K562 (cell line): ENCODE results near the gene PTPRM. TPM values are rescaled to one million over a fixed set of nuclear protein-coding genes. Genes with fewer than 3 reads are reported as not detected.

Experiments used
- EHMT2 ChIP-seq: fragments of 450-650 bp; IDR thresholded peaks from 2 replicates; pipeline ENCODE4 v1.6.1; 2018; ENCODE audit warnings: antibody characterized with exemption
- POLR3A ChIP-seq: IDR thresholded peaks from 2 replicates; pipeline ENCODE4 v1.6.1; 2011; ENCODE audit warnings: borderline replicate concordance, mild to moderate bottlenecking, moderate library complexity; ENCODE audit not compliant: insufficient read length, insufficient read depth; ENCODE audit errors: extremely low read depth
- WHSC1 ChIP-seq: IDR thresholded peaks from one replicate; pipeline ENCODE4 v1.6.1; 2012; ENCODE audit warnings: low read length, control low read depth, inconsistent platforms
- ZNF561 ChIP-seq: fragments of 450-650 bp; formaldehyde crosslinking; conservative IDR thresholded peaks from 2 replicates; pipeline ENCODE4 v1.4.0; 2020; ENCODE audit warnings: mild to moderate bottlenecking, moderate library complexity
- polyA plus RNA-seq, 8 experiments: library from polyadenylated mRNA; depleted of rRNA in 4 of 8; stranded (reverse) in 5 of 8; unstranded in 3 of 8; fragments of >200 nt; fragmentation: Nextera tagmentation in 2 of 8; fragmentation: Illumina TruSeq in 1 of 8; extraction: Ambion mirVana in 2 of 8; extraction: Trizol in 1 of 8; gene quantifications; 2 replicates each; pipeline versions ENCODE4 v1.2.1 to v1.2.3, GENCODE V29; 2011 to 2014; ENCODE audit warnings: inconsistent platforms in 1 of 8, missing spikeins in 1 of 8
- total RNA-seq, 7 experiments: library from RNA; depleted of rRNA in 6 of 7; stranded (reverse); fragments of >200 nt in 6 of 7; fragmentation: Illumina TruSeq in 2 of 7; extraction: Trizol in 2 of 7; gene quantifications; 2 replicates each; pipeline versions ENCODE4 v1.2.1 to v1.2.3, GENCODE V29; 2011 to 2021; ENCODE audit warnings: low replicate concordance in 1 of 7
- TF ChIP-seq, protein P1 (sequence below): sonication (generic); formaldehyde crosslinking; IDR thresholded peaks from 2 replicates; pipeline ENCODE4 v1.8.0; 2022; ENCODE audit warnings: mild to moderate bottlenecking, missing genetic modification reagents
- TF ChIP-seq, protein P2 (sequence below): fragments of 450-650 bp; IDR thresholded peaks from 2 replicates; pipeline ENCODE4 v1.6.1; 2016; ENCODE audit warnings: low read depth, mild to moderate bottlenecking, moderate library complexity
- TF ChIP-seq, protein P3 (sequence below): fragments of 250-450 bp; sonication (Bioruptor Pico); IDR thresholded peaks from 2 replicates; pipeline ENCODE4 v1.8.0; 2022; ENCODE audit warnings: inconsistent platforms

Gene PTPRM
- total and polyA plus RNA-seq, 9 of the 15 experiments (the other 6 are each of a cell fraction or from before 2014, with no cell fraction given), result 0.03 to 0.16 (median 0.08) TPM; not detected in 3

DNA sequence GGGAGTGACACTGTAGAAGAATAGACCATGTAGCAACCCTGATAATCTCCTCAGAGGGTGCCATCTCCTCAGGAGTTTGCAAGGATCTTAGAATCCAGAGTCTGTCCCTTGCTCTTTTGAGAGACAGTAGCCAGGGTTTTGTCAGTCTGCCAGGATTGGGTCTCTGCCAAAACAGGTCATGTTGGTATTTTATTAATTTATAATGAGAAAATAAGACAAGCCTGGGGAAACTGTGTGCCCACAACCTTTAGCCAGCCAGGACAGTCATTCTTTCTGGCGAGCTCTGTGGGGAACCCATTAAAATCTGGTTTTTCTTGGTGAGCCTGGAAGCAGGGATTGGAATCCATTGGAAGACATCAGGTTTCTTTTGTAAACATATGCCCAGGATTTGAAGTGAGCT lies 78.6 kb downstream of the PTPRM start (continued):
- TF ChIP-seq, protein P1, sequence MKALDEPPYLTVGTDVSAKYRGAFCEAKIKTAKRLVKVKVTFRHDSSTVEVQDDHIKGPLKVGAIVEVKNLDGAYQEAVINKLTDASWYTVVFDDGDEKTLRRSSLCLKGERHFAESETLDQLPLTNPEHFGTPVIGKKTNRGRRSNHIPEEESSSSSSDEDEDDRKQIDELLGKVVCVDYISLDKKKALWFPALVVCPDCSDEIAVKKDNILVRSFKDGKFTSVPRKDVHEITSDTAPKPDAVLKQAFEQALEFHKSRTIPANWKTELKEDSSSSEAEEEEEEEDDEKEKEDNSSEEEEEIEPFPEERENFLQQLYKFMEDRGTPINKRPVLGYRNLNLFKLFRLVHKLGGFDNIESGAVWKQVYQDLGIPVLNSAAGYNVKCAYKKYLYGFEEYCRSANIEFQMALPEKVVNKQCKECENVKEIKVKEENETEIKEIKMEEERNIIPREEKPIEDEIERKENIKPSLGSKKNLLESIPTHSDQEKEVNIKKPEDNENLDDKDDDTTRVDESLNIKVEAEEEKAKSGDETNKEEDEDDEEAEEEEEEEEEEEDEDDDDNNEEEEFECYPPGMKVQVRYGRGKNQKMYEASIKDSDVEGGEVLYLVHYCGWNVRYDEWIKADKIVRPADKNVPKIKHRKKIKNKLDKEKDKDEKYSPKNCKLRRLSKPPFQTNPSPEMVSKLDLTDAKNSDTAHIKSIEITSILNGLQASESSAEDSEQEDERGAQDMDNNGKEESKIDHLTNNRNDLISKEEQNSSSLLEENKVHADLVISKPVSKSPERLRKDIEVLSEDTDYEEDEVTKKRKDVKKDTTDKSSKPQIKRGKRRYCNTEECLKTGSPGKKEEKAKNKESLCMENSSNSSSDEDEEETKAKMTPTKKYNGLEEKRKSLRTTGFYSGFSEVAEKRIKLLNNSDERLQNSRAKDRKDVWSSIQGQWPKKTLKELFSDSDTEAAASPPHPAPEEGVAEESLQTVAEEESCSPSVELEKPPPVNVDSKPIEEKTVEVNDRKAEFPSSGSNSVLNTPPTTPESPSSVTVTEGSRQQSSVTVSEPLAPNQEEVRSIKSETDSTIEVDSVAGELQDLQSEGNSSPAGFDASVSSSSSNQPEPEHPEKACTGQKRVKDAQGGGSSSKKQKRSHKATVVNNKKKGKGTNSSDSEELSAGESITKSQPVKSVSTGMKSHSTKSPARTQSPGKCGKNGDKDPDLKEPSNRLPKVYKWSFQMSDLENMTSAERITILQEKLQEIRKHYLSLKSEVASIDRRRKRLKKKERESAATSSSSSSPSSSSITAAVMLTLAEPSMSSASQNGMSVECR (CRISPR knock-in tag), result no peak
- TF ChIP-seq EHMT2 (no peak), WHSC1 (no peak), ZNF561 (no peak), POLR3A (no peak)
- TF ChIP-seq, protein P2, sequence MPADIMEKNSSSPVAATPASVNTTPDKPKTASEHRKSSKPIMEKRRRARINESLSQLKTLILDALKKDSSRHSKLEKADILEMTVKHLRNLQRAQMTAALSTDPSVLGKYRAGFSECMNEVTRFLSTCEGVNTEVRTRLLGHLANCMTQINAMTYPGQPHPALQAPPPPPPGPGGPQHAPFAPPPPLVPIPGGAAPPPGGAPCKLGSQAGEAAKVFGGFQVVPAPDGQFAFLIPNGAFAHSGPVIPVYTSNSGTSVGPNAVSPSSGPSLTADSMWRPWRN, result no peak
- TF ChIP-seq, protein P3, sequence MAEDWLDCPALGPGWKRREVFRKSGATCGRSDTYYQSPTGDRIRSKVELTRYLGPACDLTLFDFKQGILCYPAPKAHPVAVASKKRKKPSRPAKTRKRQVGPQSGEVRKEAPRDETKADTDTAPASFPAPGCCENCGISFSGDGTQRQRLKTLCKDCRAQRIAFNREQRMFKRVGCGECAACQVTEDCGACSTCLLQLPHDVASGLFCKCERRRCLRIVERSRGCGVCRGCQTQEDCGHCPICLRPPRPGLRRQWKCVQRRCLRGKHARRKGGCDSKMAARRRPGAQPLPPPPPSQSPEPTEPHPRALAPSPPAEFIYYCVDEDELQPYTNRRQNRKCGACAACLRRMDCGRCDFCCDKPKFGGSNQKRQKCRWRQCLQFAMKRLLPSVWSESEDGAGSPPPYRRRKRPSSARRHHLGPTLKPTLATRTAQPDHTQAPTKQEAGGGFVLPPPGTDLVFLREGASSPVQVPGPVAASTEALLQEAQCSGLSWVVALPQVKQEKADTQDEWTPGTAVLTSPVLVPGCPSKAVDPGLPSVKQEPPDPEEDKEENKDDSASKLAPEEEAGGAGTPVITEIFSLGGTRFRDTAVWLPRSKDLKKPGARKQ (CRISPR knock-in tag), result no peak
